Stimulated activated memory B cell treated with anti-CD40 and anti-IgM and Interleukin-4, amounts not matched to agents 10 μg/mL and 1 μg/mL and 100 μg/mL, for 72 hours (primary cell): ENCODE measurements around the gene TNFRSF8.

ENCODE experiments used
- ATAC-seq: fragments of 150-1000 bp; cut with Tn5 transposase; 2 replicates; pipeline ENCODE4 v1.10.0; 2021
- H3K27ac Mint-ChIP-seq: one replicate; pipeline ENCODE4 v1.8.0; 2022; ENCODE audit warnings: mild to moderate bottlenecking, mixed read lengths
- H3K27me3 Mint-ChIP-seq: one replicate; pipeline ENCODE4 v1.8.0; 2022; ENCODE audit warnings: mixed read lengths
- H3K36me3 Mint-ChIP-seq: one replicate; pipeline ENCODE4 v1.8.0; 2022; ENCODE audit warnings: mixed read lengths
- H3K4me1 Mint-ChIP-seq: one replicate; pipeline ENCODE4 v1.8.0; 2022; ENCODE audit warnings: mixed read lengths
- H3K4me3 Mint-ChIP-seq: one replicate; pipeline ENCODE4 v1.8.0; 2022; ENCODE audit warnings: mild to moderate bottlenecking, moderate library complexity, mixed read lengths
- H3K9me3 Mint-ChIP-seq: one replicate; pipeline ENCODE4 v1.8.0; 2022; ENCODE audit warnings: mixed read lengths

The TNFRSF8 gene

GRCh38 chr1:12153181-12153785 is 90.2 kb downstream of the TNFRSF8 start:
- no peaks in the 10 kb centered on the region for H3K9me3 Mint-ChIP-seq
- peak overlapping the region; percentile 90 for H3K27ac Mint-ChIP-seq
- peak overlapping the region; percentile 48 for H3K4me3 Mint-ChIP-seq
- peak; percentile 75 for ATAC-seq
- H3K4me1 Mint-ChIP-seq = peaks cover 92% of the 10 kb centered on the region
- H3K36me3 Mint-ChIP-seq = peaks cover 4% of the 10 kb centered on the region
- no peaks in the 10 kb centered on the region for H3K27me3 Mint-ChIP-seq

GRCh38 chr1:12155328-12155727 is 92.2 kb downstream of the TNFRSF8 start:
- no peak overlapping the region for H3K4me3 Mint-ChIP-seq
- H3K27me3 Mint-ChIP-seq = no peaks in the 10 kb centered on the region
- peaks cover 87% of the 10 kb centered on the region for H3K4me1 Mint-ChIP-seq
- peak overlapping the region; percentile 96 for H3K27ac Mint-ChIP-seq
- no peak for ATAC-seq
- H3K36me3 Mint-ChIP-seq = no peaks in the 10 kb centered on the region
- H3K9me3 Mint-ChIP-seq = peaks cover 3% of the 10 kb centered on the region

- peak; percentile 51 for ATAC-seq
- Mint-ChIP-seq H3K36me3 (no peaks in the 10 kb centered on the region), H3K4me1 (peaks cover 86% of the 10 kb centered on the region), H3K9me3 (peaks cover 3% of the 10 kb centered on the region), H3K4me3 (peak overlapping the region; percentile 57), H3K27me3 (no peaks in the 10 kb centered on the region), H3K27ac (peak overlapping the region; percentile 96)
These were observed 94.5 kb downstream of the TNFRSF8 start for GRCh38 chr1:12157366-12158231.

GRCh38 chr1:12158357-12159092 is 95.4 kb downstream of the TNFRSF8 start:
- peak overlapping the region; percentile 57 for H3K4me3 Mint-ChIP-seq
- H3K27me3 Mint-ChIP-seq = no peaks in the 10 kb centered on the region
- H3K36me3 Mint-ChIP-seq = no peaks in the 10 kb centered on the region
- H3K27ac Mint-ChIP-seq = peak overlapping the region; percentile 96
- peaks cover 86% of the 10 kb centered on the region for H3K4me1 Mint-ChIP-seq
- no peak for ATAC-seq
- H3K9me3 Mint-ChIP-seq = peaks cover 3% of the 10 kb centered on the region

GRCh38 chr1:12159816-12160215 is 96.7 kb downstream of the TNFRSF8 start:
- no peak overlapping the region for H3K4me3 Mint-ChIP-seq
- H3K36me3 Mint-ChIP-seq = no peaks in the 10 kb centered on the region
- ATAC-seq = no peak
- peaks cover 3% of the 10 kb centered on the region for H3K9me3 Mint-ChIP-seq
- H3K27ac Mint-ChIP-seq = peak overlapping the region; percentile 33
- H3K4me1 Mint-ChIP-seq = peaks cover 92% of the 10 kb centered on the region
- no peaks in the 10 kb centered on the region for H3K27me3 Mint-ChIP-seq

- Mint-ChIP-seq H3K4me3 (no peak overlapping the region), H3K27ac (peak overlapping the region; percentile 92), H3K9me3 (peaks cover 3% of the 10 kb centered on the region), H3K27me3 (no peaks in the 10 kb centered on the region), H3K36me3 (no peaks in the 10 kb centered on the region), H3K4me1 (peaks cover 88% of the 10 kb centered on the region)
- ATAC-seq = no peak
These were observed 98.2 kb downstream of the TNFRSF8 start for GRCh38 chr1:12161324-12161661.

GRCh38 chr1:12161662-12162458 is 98.8 kb downstream of the TNFRSF8 start:
- Mint-ChIP-seq H3K36me3 (no peaks in the 10 kb centered on the region), H3K9me3 (peaks cover 3% of the 10 kb centered on the region), H3K27ac (peak overlapping the region; percentile 92), H3K4me1 (peaks cover 89% of the 10 kb centered on the region), H3K4me3 (peak overlapping the region; percentile 35), H3K27me3 (no peaks in the 10 kb centered on the region)
- peak; percentile 92 for ATAC-seq

- peak overlapping the region; percentile 92 for H3K27ac Mint-ChIP-seq
- H3K9me3 Mint-ChIP-seq = peaks cover 3% of the 10 kb centered on the region
- peak overlapping the region; percentile 35 for H3K4me3 Mint-ChIP-seq
- no peaks in the 10 kb centered on the region for H3K27me3 Mint-ChIP-seq
- H3K4me1 Mint-ChIP-seq = peaks cover 85% of the 10 kb centered on the region
- no peak for ATAC-seq
- H3K36me3 Mint-ChIP-seq = peaks cover 3% of the 10 kb centered on the region
These were observed 99.5 kb downstream of the TNFRSF8 start for GRCh38 chr1:12162459-12163137.

- peak overlapping the region; percentile 36 for H3K4me3 Mint-ChIP-seq
- peak; percentile 27 for ATAC-seq
- H3K9me3 Mint-ChIP-seq = peaks cover 3% of the 10 kb centered on the region
- H3K4me1 Mint-ChIP-seq = peaks cover 85% of the 10 kb centered on the region
- peaks cover 9% of the 10 kb centered on the region for H3K36me3 Mint-ChIP-seq
- H3K27ac Mint-ChIP-seq = peak overlapping the region; percentile 92
- no peaks in the 10 kb centered on the region for H3K27me3 Mint-ChIP-seq
These were observed 100.1 kb downstream of the TNFRSF8 start for GRCh38 chr1:12163210-12163609.

GRCh38 chr1:12164210-12164609 is 101.1 kb downstream of the TNFRSF8 start:
- Mint-ChIP-seq H3K4me1 (peaks cover 86% of the 10 kb centered on the region), H3K9me3 (peaks cover 3% of the 10 kb centered on the region), H3K4me3 (no peak overlapping the region), H3K27me3 (no peaks in the 10 kb centered on the region), H3K36me3 (peaks cover 19% of the 10 kb centered on the region), H3K27ac (peak overlapping the region; percentile 92)
- no peak for ATAC-seq

GRCh38 chr1:12165342-12165741 is 102.2 kb downstream of the TNFRSF8 start:
- H3K36me3 Mint-ChIP-seq = peaks cover 31% of the 10 kb centered on the region
- H3K9me3 Mint-ChIP-seq = no peaks in the 10 kb centered on the region
- no peak overlapping the region for H3K4me3 Mint-ChIP-seq
- ATAC-seq = no peak
- H3K4me1 Mint-ChIP-seq = peaks cover 91% of the 10 kb centered on the region
- H3K27me3 Mint-ChIP-seq = no peaks in the 10 kb centered on the region
- peak overlapping the region; percentile 92 for H3K27ac Mint-ChIP-seq

- H3K4me3 Mint-ChIP-seq = peak within 1 kb of the TSS; percentile 98
- H3K9me3 Mint-ChIP-seq = peaks cover 4% of the 10 kb centered on the region
- ATAC-seq = peak; percentile 82
- H3K36me3 Mint-ChIP-seq = peaks cover 43% of the 10 kb centered on the region
- peak within 1 kb of the TSS; percentile 93 for H3K27ac Mint-ChIP-seq
- no peaks in the 10 kb centered on the region for H3K27me3 Mint-ChIP-seq
- H3K4me1 Mint-ChIP-seq = peaks cover 89% of the 10 kb centered on the region
These were observed 103.9 kb downstream of the TNFRSF8 start, which contains the start of gene TNFRSF1B for GRCh38 chr1:12166834-12167492. Gene TNFRSF1B (plus strand): TSS chr1:12166991. CDS start chr1:12167092, 101 bp downstream.

GRCh38 chr1:12167493-12168429 is 104.7 kb downstream of the TNFRSF8 start:
- no peaks in the 10 kb centered on the region for H3K27me3 Mint-ChIP-seq
- peaks cover 89% of the 10 kb centered on the region for H3K4me1 Mint-ChIP-seq
- H3K9me3 Mint-ChIP-seq = peaks cover 4% of the 10 kb centered on the region
- peak; percentile 59 for ATAC-seq
- H3K27ac Mint-ChIP-seq = peak overlapping the region; percentile 93
- H3K4me3 Mint-ChIP-seq = peak overlapping the region; percentile 98
- H3K36me3 Mint-ChIP-seq = peaks cover 48% of the 10 kb centered on the region
